Natural killer cell treated with Interleukin-12 subunit alpha and Interleukin-12 subunit beta and Interleukin-15 and Interleukin-18, amount 100 ng/mL, for 72 hours (primary cell): ENCODE measurements around the gene STXBP2. TPM values are rescaled to one million over a fixed set of nuclear protein-coding genes. Genes with fewer than 3 reads are reported as not detected.

Experiments
- ATAC-seq, 2 donors: fragments of 150-1000 bp; cut with Tn5 transposase in 1 of 2; sonication (Bioruptor Pico), chemical (Tn5 transposase) in 1 of 2; 2 replicates each; pipeline ENCODE4 v1.10.0; 2021
- DNase-seq: peaks from one replicate; pipeline ENCODE4 v3.0.0; 2022; ENCODE audit warnings: low spot score
- H3K27ac Mint-ChIP-seq, 2 donors: 1 replicate in 1 of 2; 2 replicates in 1 of 2; pipeline ENCODE4 v1.8.0; 2022; ENCODE audit warnings: mixed read lengths in 2 of 2, mild to moderate bottlenecking in 1 of 2, moderate library complexity in 1 of 2
- H3K27me3 Mint-ChIP-seq, 2 donors: 1 replicate in 1 of 2; 2 replicates in 1 of 2; pipeline ENCODE4 v1.8.0; 2022; ENCODE audit warnings: mixed read lengths in 2 of 2
- H3K36me3 Mint-ChIP-seq: one replicate; pipeline ENCODE4 v1.8.0; 2022; ENCODE audit warnings: mixed read lengths
- H3K4me1 Mint-ChIP-seq, 2 donors: 1 replicate in 1 of 2; 2 replicates in 1 of 2; pipeline ENCODE4 v1.8.0; 2022; ENCODE audit warnings: low read depth in 2 of 2, mixed read lengths in 2 of 2, mild to moderate bottlenecking in 1 of 2
- H3K4me3 Mint-ChIP-seq: one replicate; pipeline ENCODE4 v1.8.0; 2022; ENCODE audit warnings: mixed read lengths
- H3K9me3 Mint-ChIP-seq: 2 replicates; pipeline ENCODE4 v1.8.0; 2022; ENCODE audit warnings: mixed read lengths
- total RNA-seq, 2 donors: library from RNA; stranded (reverse); gene quantifications; one replicate each; pipeline ENCODE4 v1.2.3, GENCODE V29; 2022

STXBP2 gene
- total RNA-seq, 2 donors from 2014 or later = 233 to 247 TPM

- peaks cover under 1% of the 10 kb centered on the region for H3K9me3 Mint-ChIP-seq
- DNase-seq (no peak), ATAC-seq (no peak)
- peaks cover 2% of the 10 kb centered on the region for H3K36me3 Mint-ChIP-seq
- peaks cover 7 to 10% of the 10 kb centered on the region in 2 donors for H3K4me1 Mint-ChIP-seq
- H3K27me3 Mint-ChIP-seq = no peaks in the 10 kb centered on the region
- no peak overlapping the region for H3K4me3 Mint-ChIP-seq
- peak overlapping the region in 1 of 2 donors; percentile 54 for H3K27ac Mint-ChIP-seq
These were observed 8.3 kb downstream of the STXBP2 start for GRCh38 chr19:7645163-7645562.

- DNase-seq = no peak
- Mint-ChIP-seq H3K4me3 (no peak overlapping the region), H3K27ac (no peak overlapping the region), H3K27me3 (no peaks in the 10 kb centered on the region), H3K36me3 (no peaks in the 10 kb centered on the region), H3K9me3 (no peaks in the 10 kb centered on the region), H3K4me1 (peaks cover 4 to 6% of the 10 kb centered on the region in 2 donors)
- no peak for ATAC-seq
These were observed 8.9 kb downstream of the STXBP2 start for GRCh38 chr19:7645656-7646425.

GRCh38 chr19:7646426-7646700 is 9.5 kb downstream of the STXBP2 start:
- Mint-ChIP-seq H3K4me1 (peaks cover 4 to 6% of the 10 kb centered on the region in 2 donors), H3K4me3 (no peak overlapping the region), H3K36me3 (no peaks in the 10 kb centered on the region), H3K27me3 (no peaks in the 10 kb centered on the region), H3K27ac (no peak overlapping the region), H3K9me3 (no peaks in the 10 kb centered on the region)
- DNase-seq = no peak
- no peak for ATAC-seq

GRCh38 chr19:7647156-7647555 is 10.2 kb downstream of the STXBP2 start:
- Mint-ChIP-seq H3K27ac (no peak overlapping the region), H3K27me3 (no peaks in the 10 kb centered on the region)
- no peak for ATAC-seq

GRCh38 chr19:7648265-7649014 is 11.5 kb downstream of the STXBP2 start:
- Mint-ChIP-seq H3K9me3 (no peaks in the 10 kb centered on the region), H3K27me3 (no peaks in the 10 kb centered on the region), H3K4me1 (peaks cover 14 to 17% of the 10 kb centered on the region in 2 donors), H3K4me3 (no peak overlapping the region), H3K36me3 (no peaks in the 10 kb centered on the region), H3K27ac (no peak overlapping the region)
- DNase-seq (no peak), ATAC-seq (no peak)

More at GRCh38 chr19:7647156-7647555, 10.2 kb downstream of the STXBP2 start:
- Mint-ChIP-seq H3K9me3 (no peaks in the 10 kb centered on the region), H3K4me1 (peaks cover 6 to 7% of the 10 kb centered on the region in 2 donors), H3K4me3 (no peak overlapping the region), H3K36me3 (no peaks in the 10 kb centered on the region)
- no peak for DNase-seq

GRCh38 chr19:7650148-7650547 is 13.2 kb downstream of the STXBP2 start:
- no peaks in the 10 kb centered on the region for H3K27me3 Mint-ChIP-seq

GRCh38 chr19:7652061-7652641 is 15.2 kb downstream of the STXBP2 start:
- Mint-ChIP-seq H3K9me3 (no peaks in the 10 kb centered on the region), H3K36me3 (no peaks in the 10 kb centered on the region), H3K4me1 (peaks cover 11 to 18% of the 10 kb centered on the region in 2 donors), H3K4me3 (peak overlapping the region; percentile 78), H3K27ac (peak overlapping the region; percentile 37 to 85), H3K27me3 (no peaks in the 10 kb centered on the region)
- ATAC-seq (peak; percentile 84 to 95), DNase-seq (peak; percentile 90)

More at GRCh38 chr19:7650148-7650547, 13.2 kb downstream of the STXBP2 start:
- Mint-ChIP-seq H3K4me1 (peaks cover 14 to 17% of the 10 kb centered on the region in 2 donors), H3K9me3 (no peaks in the 10 kb centered on the region), H3K36me3 (no peaks in the 10 kb centered on the region), H3K4me3 (no peak overlapping the region), H3K27ac (no peak overlapping the region)
- DNase-seq (no peak), ATAC-seq (no peak)

GRCh38 chr19:7654401-7654800 is 17.5 kb downstream of the STXBP2 start:
- Mint-ChIP-seq H3K27ac (no peak overlapping the region), H3K36me3 (no peaks in the 10 kb centered on the region), H3K9me3 (no peaks in the 10 kb centered on the region), H3K4me1 (peaks cover 11 to 24% of the 10 kb centered on the region in 2 donors), H3K27me3 (no peaks in the 10 kb centered on the region), H3K4me3 (no peak overlapping the region)
- DNase-seq (no peak), ATAC-seq (no peak)

- H3K4me3 Mint-ChIP-seq = no peak overlapping the region
- ATAC-seq = no peak
- H3K27me3 Mint-ChIP-seq = no peaks in the 10 kb centered on the region
- peaks cover 11 to 24% of the 10 kb centered on the region in 2 donors for H3K4me1 Mint-ChIP-seq
- H3K36me3 Mint-ChIP-seq = no peaks in the 10 kb centered on the region
- H3K9me3 Mint-ChIP-seq = no peaks in the 10 kb centered on the region
- H3K27ac Mint-ChIP-seq = peak overlapping the region in 1 of 2 donors; percentile 37
- DNase-seq = no peak
These were observed 18.7 kb downstream of the STXBP2 start for GRCh38 chr19:7655581-7655980.

GRCh38 chr19:7657131-7657751 is 20.3 kb downstream of the STXBP2 start:
- peak overlapping the region in 1 of 2 donors; percentile 37 for H3K27ac Mint-ChIP-seq
- H3K4me3 Mint-ChIP-seq = peak overlapping the region; percentile 34
- H3K4me1 Mint-ChIP-seq = peaks cover 9 to 22% of the 10 kb centered on the region in 2 donors
- H3K9me3 Mint-ChIP-seq = no peaks in the 10 kb centered on the region
- peak; percentile 71 to 82 for ATAC-seq
- H3K27me3 Mint-ChIP-seq = no peaks in the 10 kb centered on the region
- H3K36me3 Mint-ChIP-seq = no peaks in the 10 kb centered on the region
- no peak for DNase-seq

GRCh38 chr19:7658219-7658686 is 21.3 kb downstream of the STXBP2 start:
- H3K27ac Mint-ChIP-seq = no peak overlapping the region
- peak; percentile 76 to 80 for ATAC-seq
- H3K4me3 Mint-ChIP-seq = peak overlapping the region; percentile 41
- no peaks in the 10 kb centered on the region for H3K9me3 Mint-ChIP-seq
- no peak for DNase-seq
- peaks cover 0 to 15% of the 10 kb centered on the region in 2 donors for H3K4me1 Mint-ChIP-seq
- H3K27me3 Mint-ChIP-seq = no peaks in the 10 kb centered on the region
- H3K36me3 Mint-ChIP-seq = no peaks in the 10 kb centered on the region

GRCh38 chr19:7661744-7662538 is 25.0 kb downstream of the STXBP2 start:
- Mint-ChIP-seq H3K4me3 (no peak overlapping the region), H3K36me3 (no peaks in the 10 kb centered on the region), H3K27ac (no peak overlapping the region), H3K9me3 (no peaks in the 10 kb centered on the region), H3K27me3 (peaks cover 2 to 4% of the 10 kb centered on the region in 2 donors), H3K4me1 (peaks cover 0 to 8% of the 10 kb centered on the region in 2 donors)
- DNase-seq (no peak), ATAC-seq (no peak)

GRCh38 chr19:7662657-7663056 is 25.7 kb downstream of the STXBP2 start:
- Mint-ChIP-seq H3K27me3 (peaks cover 3 to 6% of the 10 kb centered on the region in 2 donors), H3K4me1 (peaks cover 0 to 4% of the 10 kb centered on the region in 2 donors), H3K4me3 (no peak overlapping the region), H3K36me3 (no peaks in the 10 kb centered on the region), H3K27ac (no peak overlapping the region), H3K9me3 (no peaks in the 10 kb centered on the region)
- no peak for DNase-seq
- ATAC-seq = no peak
